Heart left ventricle (tissue), 16 donors: Measurements from ENCODE around the gene CFTR. TPM values are rescaled to one million over a fixed set of nuclear protein-coding genes. Genes with fewer than 3 reads are reported as not detected.

Experiments used
- ATAC-seq, 4 donors: fragments of 200-7000 bp; cut with Tn5 transposase; one replicate each; pipeline ENCODE4 v1.9.1; 2020 to 2022; ENCODE audit warnings: moderate library complexity in 4 of 4, mild to moderate bottlenecking in 3 of 4, moderate number of reproducible peaks in 1 of 4
- DNase-seq, 5 donors: peaks; one replicate each; pipeline ENCODE4 v3.0.0-alpha.2; 2020
- H3K27ac ChIP-seq, 12 donors: fragments of 200-600 bp; sonication (generic) in 4 of 12; one replicate each; pipeline versions ENCODE4 v1.5.0 to v1.8.0; 2016 to 2022; ENCODE audit warnings: mild to moderate bottlenecking in 2 of 12
- H3K27me3 ChIP-seq, 9 donors: fragments of 200-600 bp; sonication (generic) in 2 of 9; one replicate each; pipeline versions ENCODE4 v1.5.1 to v1.8.0; 2016 to 2022; ENCODE audit warnings: mild to moderate bottlenecking in 3 of 9
- H3K36me3 ChIP-seq, 9 donors: fragments of 200-600 bp; sonication (generic) in 2 of 9; one replicate each; pipeline versions ENCODE4 v1.5.0 to v1.8.0; 2018 to 2022; ENCODE audit warnings: mild to moderate bottlenecking in 2 of 9
- H3K4me1 ChIP-seq, 12 donors: fragments of 200-600 bp; sonication (generic) in 4 of 12; one replicate each; pipeline versions ENCODE4 v1.5.0 to v1.8.0; 2016 to 2022; ENCODE audit warnings: mild to moderate bottlenecking in 3 of 12
- H3K4me3 ChIP-seq, 12 donors: fragments of 200-600 bp; sonication (generic) in 4 of 12; one replicate each; pipeline versions ENCODE4 v1.5.0 to v1.8.0; 2017 to 2022; ENCODE audit warnings: mild to moderate bottlenecking in 9 of 12, moderate library complexity in 4 of 12
- H3K9me3 ChIP-seq, 12 donors: fragments of 200-600 bp; sonication (generic) in 4 of 12; one replicate each; pipeline versions ENCODE4 v1.5.0 to v1.8.0; 2016 to 2022; ENCODE audit warnings: mild to moderate bottlenecking in 1 of 12
- CTCF ChIP-seq, 12 donors: fragments of 200-600 bp; sonication (generic) in 4 of 12; IDR thresholded peaks; one replicate each; pipeline versions ENCODE4 v1.5.0 to v1.8.0; 2018 to 2022; ENCODE audit warnings: antibody characterized with exemption in 12 of 12, mild to moderate bottlenecking in 5 of 12
- POLR2A ChIP-seq, 2 donors: fragments of 450-650 bp; IDR thresholded peaks; one replicate each; pipeline ENCODE4 v1.6.1; 2017; ENCODE audit warnings: antibody characterized with exemption in 2 of 2, mild to moderate bottlenecking in 2 of 2, moderate library complexity in 2 of 2
- WGBS, 4 donors: extraction: QIAGEN DNeasy Blood & Tissue Kit in 2 of 4; methylation state at CpG; one replicate each; pipeline versions ENCODE4 v1.1.5 to v1.1.7; 2013 to 2018; 5-methylcytosine and 5-hydroxymethylcytosine counted together
- intact Hi-C, 10 donors: fragments of 100-400 bp; cut with DNase I; formaldehyde crosslinking; loops; one replicate each; pipeline versions ENCODE4 v1.11.1 to v1.14.2; 2022
- polyA plus RNA-seq, 2 donors: library from polyadenylated mRNA; stranded (reverse); fragments of 200-250 nt; gene quantifications; one replicate each; pipeline ENCODE4 v1.2.3, GENCODE V29; 2013
- total RNA-seq, 9 donors: library from RNA; depleted of rRNA in 2 of 9; stranded (reverse); fragments of >200 nt in 2 of 9; fragmentation: NEBNext Ultra II Directional in 3 of 9; extraction: Animal tissue kit (Norgen Biotek cat#: 25700) in 3 of 9; gene quantifications; one replicate each; pipeline versions ENCODE4 v1.1.0 to v1.2.4, GENCODE V29; 2016 to 2023
- donor health status: ischemic (EF 13 %, LVEDD 7.1; RV severe dilation, severe dysfunction).
- donor health status: healthy with polysubstance abuse.
- donor health status: DM: no; HTN: yes; CAD: no.
- donor health status: DM: no; HTN: no; CAD: no.
- donor health status: ischemic (EF 25% LVEDD 6.9; RV normal size, moderate dysfunction).
- donor health status: ischemic (EF 25% LVEDD 5.7; RV mildly dilated, moderate dysfunction).
- donor health status: healthy.
- donor health status: DM: yes; HTN: yes; CAD: no.
- donor health status: ischemic (EF 35%, LVEDD 5.7; RV mildly dilated, moderate dysfunction).
- donor health status: nonischemic (EF 11% LVEDD 7.7; RV severe dilation, severe dysfunction).
- donor health status: DM: yes; HTN: yes; CAD: no.
- donor health status: PGD.
- donor health status: ischemic (EF 29% LVEDD 5.4; RV normal size, mild dysfunction).
- donor health status: nonischemic (EF 23%, LVEDD 6.1; RV moderate dilation, normal function).

Gene CFTR
- total and polyA plus RNA-seq, 11 donors, result 0.04 to 1.3 (median 0.25) TPM

DNA sequence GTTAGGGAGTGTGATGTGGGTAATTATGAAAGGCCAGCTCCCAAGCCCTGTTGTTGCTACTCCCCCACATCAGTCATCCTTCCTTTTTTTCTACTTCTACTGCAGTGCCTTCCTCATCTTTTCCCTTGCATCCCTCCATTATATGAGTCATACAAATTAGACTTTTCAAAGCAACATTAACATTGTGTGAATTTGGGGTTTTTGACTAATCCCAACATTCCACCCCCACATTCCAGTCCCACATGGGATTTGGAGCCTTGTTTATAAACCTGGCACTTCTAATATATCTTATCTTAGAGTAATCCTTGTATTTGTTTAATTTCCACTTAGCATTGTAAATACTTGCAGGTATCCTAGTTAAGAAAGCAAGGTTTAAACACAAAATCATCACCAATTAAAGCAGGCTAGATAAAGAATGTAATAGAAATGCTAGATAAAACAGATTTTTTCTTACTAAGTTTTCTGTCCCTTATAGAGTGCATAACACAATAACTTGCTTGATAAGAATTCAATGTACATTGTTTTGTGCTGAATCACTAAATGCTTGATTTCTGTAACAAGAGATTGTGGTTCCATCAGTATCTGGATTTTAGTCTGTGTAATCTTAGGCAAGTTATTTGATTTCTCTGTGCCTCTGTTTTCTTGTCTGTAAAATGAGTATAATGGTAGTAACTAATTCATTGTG, 165.8 kb downstream of the CFTR start:
- Histone ChIP-seq H3K27ac (no peak overlapping the region), H3K27me3 (no peaks in the 10 kb centered on the region), H3K4me1 (peaks cover 0 to 3% (median 0%) of the 10 kb centered on the region in 12 donors), H3K9me3 (no peaks in the 10 kb centered on the region), H3K4me3 (no peak overlapping the region), H3K36me3 (no peaks in the 10 kb centered on the region)
- no peak for ATAC-seq
- TF ChIP-seq CTCF (IDR thresholded peaks at IDR 0.05), result no peak
- TF ChIP-seq POLR2A (IDR thresholded peaks at IDR 0.05), result no peak
- intact Hi-C loops, result no loop called here
- DNase-seq, result no peak

DNA sequence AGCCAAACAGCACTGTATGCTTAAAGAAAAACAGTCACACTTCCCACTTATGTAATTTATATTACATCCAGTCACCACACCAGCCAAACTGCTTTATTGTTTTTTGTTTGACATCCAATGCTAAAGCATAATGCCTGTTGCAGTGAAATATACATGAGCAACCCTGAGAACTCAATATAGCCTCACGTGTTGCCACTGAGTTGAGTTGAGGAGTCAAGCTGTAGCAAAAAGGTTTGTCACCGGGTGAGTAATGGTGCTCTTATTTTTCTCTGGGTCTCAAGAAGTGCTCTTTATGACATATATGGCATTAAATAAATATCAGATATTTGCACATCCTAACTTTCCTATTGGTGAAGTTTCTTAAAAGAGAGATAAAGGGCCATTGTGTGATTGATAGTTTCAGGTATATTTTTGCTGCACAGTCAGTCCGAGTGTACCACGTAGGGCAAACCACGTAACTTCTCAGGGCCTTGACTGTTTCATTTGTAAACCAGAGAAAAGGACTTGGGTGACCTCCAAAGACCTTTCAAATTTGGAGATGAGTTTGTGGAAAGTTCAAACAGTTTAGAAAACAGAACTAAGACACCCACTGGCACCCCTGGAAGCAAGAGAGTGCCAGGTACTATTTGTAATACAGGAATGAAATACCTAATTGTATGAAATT, 168.5 kb downstream of the CFTR start:
- DNase-seq (no peak), ATAC-seq (no peak)
- intact Hi-C loops, result no loop called here
- 89 to 94% (median 91%) methylated on average over 5 of the region's 5 CpGs for WGBS, 4 donors
- Histone ChIP-seq H3K4me3 (no peak overlapping the region), H3K27me3 (no peaks in the 10 kb centered on the region), H3K36me3 (no peaks in the 10 kb centered on the region), H3K27ac (no peak overlapping the region), H3K4me1 (no peaks in the 10 kb centered on the region), H3K9me3 (no peaks in the 10 kb centered on the region)
- TF ChIP-seq CTCF (IDR thresholded peaks at IDR 0.05) (no peak), POLR2A (IDR thresholded peaks at IDR 0.05) (no peak)

DNA sequence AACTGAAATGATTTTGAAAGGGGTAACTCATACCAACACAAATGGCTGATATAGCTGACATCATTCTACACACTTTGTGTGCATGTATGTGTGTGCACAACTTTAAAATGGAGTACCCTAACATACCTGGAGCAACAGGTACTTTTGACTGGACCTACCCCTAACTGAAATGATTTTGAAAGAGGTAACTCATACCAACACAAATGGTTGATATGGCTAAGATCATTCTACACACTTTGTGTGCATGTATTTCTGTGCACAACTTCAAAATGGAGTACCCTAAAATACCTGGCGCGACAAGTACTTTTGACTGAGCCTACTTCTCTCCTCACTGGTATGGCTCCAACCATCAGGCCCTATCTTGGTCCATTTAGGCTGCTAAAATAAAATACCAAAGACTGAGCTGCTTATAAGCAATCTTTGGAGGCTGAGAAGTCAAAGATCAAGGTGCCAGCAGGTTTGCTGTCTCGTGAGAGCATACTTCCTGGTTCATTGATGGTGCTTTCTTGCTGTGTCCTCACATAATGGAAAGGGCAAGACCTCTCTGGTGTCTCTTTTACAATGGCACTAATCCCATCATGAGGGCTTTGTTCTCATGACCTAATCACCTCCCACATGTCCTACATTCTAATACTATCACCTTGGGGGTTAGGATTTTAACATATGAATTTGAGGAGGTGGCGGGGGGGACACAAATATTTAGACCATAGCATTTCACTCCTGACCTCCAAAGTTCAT, 173.3 kb downstream of the CFTR start:
- DNase-seq (no peak), ATAC-seq (no peak)
- H3K4me1 ChIP-seq, result no peaks in the 10 kb centered on the region
- no peak overlapping the region for H3K4me3 ChIP-seq
- intact Hi-C loops, result no loop called here
- no peaks in the 10 kb centered on the region for H3K9me3 ChIP-seq
- WGBS, 4 donors, result 79 to 88% (median 84%) methylated on average over 4 of the region's 4 CpGs
- TF ChIP-seq POLR2A (IDR thresholded peaks at IDR 0.05) (no peak), CTCF (IDR thresholded peaks at IDR 0.05) (no peak)
- H3K27ac ChIP-seq, result no peak overlapping the region
- no peaks in the 10 kb centered on the region for H3K36me3 ChIP-seq
- no peaks in the 10 kb centered on the region for H3K27me3 ChIP-seq

DNA sequence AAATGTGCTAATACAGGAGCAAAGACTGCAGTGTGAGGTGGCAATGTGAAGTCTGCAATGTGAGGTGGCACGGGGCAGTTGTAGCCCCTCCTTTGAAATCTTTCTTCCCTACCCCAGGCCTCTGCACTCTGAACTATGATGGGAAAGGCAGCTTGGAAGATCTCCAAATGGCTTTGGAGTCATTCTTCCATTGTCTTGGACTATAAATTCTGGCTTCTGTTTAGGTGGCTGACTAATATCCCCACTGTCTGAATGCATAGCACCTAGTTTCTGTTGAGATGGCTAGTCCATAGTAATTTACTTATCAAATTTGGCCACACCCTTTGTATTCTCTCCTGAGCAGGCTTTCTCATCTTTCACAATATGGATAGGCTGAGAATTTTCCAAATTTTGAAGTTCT, 175.0 kb downstream of the CFTR start:
- intact Hi-C loops, result no loop called here
- no peaks in the 10 kb centered on the region for H3K9me3 ChIP-seq

More for the DNA sequence above, 175.0 kb downstream of the CFTR start:
- Histone ChIP-seq H3K4me3 (no peak overlapping the region), H3K27me3 (no peaks in the 10 kb centered on the region), H3K4me1 (no peaks in the 10 kb centered on the region), H3K27ac (no peak overlapping the region), H3K36me3 (no peaks in the 10 kb centered on the region)
- DNase-seq, result no peak
- TF ChIP-seq CTCF (IDR thresholded peaks at IDR 0.05), result no peak
- no peak for TF ChIP-seq POLR2A (IDR thresholded peaks at IDR 0.05)
- 86 to 95% (median 89%) methylated on average over 1 of the region's 1 CpG for WGBS, 4 donors
- no peak for ATAC-seq
